Measurements from ENCODE around the gene SLAMF1. TPM values are rescaled to one million over a fixed set of nuclear protein-coding genes. Genes with fewer than 3 reads are reported as not detected.
"Not testable (repeated sequence)": the region's sequence is repeated elsewhere in the genome, so short reads cannot be mapped to it uniquely, and the experiment has no call there.

The SLAMF1 gene, protein sequence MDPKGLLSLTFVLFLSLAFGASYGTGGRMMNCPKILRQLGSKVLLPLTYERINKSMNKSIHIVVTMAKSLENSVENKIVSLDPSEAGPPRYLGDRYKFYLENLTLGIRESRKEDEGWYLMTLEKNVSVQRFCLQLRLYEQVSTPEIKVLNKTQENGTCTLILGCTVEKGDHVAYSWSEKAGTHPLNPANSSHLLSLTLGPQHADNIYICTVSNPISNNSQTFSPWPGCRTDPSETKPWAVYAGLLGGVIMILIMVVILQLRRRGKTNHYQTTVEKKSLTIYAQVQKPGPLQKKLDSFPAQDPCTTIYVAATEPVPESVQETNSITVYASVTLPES
- total RNA-seq = under 1 TPM in 2 of 4 donors, not detected in 2; 0.09 to 0.26 TPM

DNA sequence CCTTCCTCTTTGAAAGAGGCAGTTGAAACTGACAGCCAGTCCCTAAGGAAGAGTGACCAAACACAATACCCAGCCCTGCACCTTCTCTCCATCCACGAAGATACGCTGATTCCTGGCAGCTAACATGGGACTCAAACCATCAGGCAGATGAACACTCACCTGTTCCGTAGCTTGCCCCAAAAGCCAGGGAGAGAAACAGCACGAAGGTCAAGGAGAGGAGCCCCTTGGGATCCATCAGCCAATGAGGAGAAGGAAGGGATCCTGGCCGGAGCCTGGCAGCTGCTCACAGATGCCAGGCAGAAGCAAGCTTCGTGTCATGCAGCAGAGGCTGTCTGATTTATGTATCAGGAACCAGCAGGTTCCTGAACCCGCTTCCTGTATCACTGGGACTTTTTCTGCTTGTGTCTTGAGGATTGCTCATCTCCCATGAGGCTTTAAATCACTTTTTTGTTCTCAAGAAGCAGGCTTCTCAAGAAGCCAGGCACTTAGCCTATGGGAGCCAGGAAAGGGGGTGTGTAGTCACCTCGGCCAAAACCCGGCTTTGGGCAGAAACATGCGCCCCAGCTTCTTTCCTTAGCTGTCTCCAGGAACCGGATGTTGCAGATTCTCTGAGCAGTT, at the start of gene SLAMF1:
Gene SLAMF1 (minus strand): TSS at position 334 of the 618 bp plus-strand sequence. CDS start 99 bp downstream, at position 235.
- DNase-seq = no peak

DNA sequence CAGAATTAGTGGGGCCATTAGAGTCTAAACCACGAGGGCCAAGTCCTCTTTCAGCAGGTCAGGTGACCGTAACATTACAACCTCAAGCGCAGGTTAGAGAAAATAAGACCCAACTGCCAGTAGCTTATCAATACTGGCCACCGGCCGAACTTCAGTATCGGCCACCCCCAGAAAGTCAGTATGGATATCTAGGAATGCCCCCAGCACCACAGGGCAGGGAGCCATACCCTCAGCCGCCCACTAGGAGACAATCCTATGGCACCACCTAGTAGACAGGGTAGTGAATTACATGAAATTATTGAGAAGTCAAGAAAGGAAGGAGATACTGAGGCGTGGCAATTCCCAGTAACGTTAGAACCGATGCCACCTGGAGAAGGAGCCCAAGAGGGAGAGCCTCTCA, 45.5 kb upstream of the SLAMF1 start:
- DNase-seq; H3K27me3 ChIP-seq; H3K4me3 ChIP-seq; H3K9me3 ChIP-seq; intact Hi-C loops (cut with DNase I; ENCODE audit: low total_unique reads); H3K36me3 ChIP-seq; H3K4me1 ChIP-seq; H3K27ac ChIP-seq: not testable (repeated sequence)

More for the DNA sequence above, at the start of gene SLAMF1:
- Histone ChIP-seq H3K36me3 (no peaks in the 10 kb centered on the region), H3K27ac (no peak within 1 kb of the TSS), H3K4me1 (no peaks in the 10 kb centered on the region), H3K4me3 (no peak within 1 kb of the TSS), H3K9me3 (no peaks in the 10 kb centered on the region), H3K27me3 (no peaks in the 10 kb centered on the region)
- intact Hi-C loops (cut with DNase I; ENCODE audit: low total_unique reads) = no loop called here
- TF ChIP-seq CTCF (IDR thresholded peaks at IDR 0.05) = no peak
- no peak for TF ChIP-seq POLR2A (IDR thresholded peaks at IDR 0.05)

DNA sequence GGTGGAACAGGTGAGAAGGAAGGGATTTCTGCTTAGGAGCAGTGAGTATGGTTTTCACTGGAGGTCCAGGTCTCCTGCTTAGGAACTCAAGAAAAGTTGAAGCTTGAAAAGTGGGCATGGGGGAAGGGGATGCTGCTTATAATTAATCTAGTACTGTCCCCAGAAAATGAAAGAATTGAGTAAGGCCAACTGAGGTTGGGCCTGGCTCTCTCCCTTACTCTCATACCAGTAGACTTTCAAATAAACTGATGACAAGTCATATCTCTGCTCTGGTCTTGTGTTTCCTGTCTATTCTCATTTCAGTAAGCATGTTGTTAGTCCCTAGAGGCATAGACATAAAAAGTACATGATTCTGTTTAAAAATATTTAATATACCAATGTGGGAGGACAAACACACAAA, 38.4 kb upstream of the SLAMF1 start:
- Histone ChIP-seq H3K27ac (no peak overlapping the region), H3K4me1 (no peaks in the 10 kb centered on the region), H3K9me3 (no peaks in the 10 kb centered on the region), H3K36me3 (no peaks in the 10 kb centered on the region), H3K4me3 (no peak overlapping the region), H3K27me3 (no peaks in the 10 kb centered on the region)
- no peak for DNase-seq
- TF ChIP-seq POLR2A (IDR thresholded peaks at IDR 0.05) = no peak
- no peak for TF ChIP-seq CTCF (IDR thresholded peaks at IDR 0.05)
- intact Hi-C loops (cut with DNase I; ENCODE audit: low total_unique reads) = no loop called here

- Histone ChIP-seq H3K4me1 (no peaks in the 10 kb centered on the region), H3K27ac (no peak overlapping the region), H3K36me3 (no peaks in the 10 kb centered on the region), H3K4me3 (no peak overlapping the region), H3K27me3 (no peaks in the 10 kb centered on the region), H3K9me3 (no peaks in the 10 kb centered on the region)
- no peak for DNase-seq
- no peak for TF ChIP-seq CTCF (IDR thresholded peaks at IDR 0.05)
- no peak for TF ChIP-seq POLR2A (IDR thresholded peaks at IDR 0.05)
- intact Hi-C loops (cut with DNase I; ENCODE audit: low total_unique reads) = no loop called here
Observed at GRCh38 chr1:160682983-160683865, 36.4 kb upstream of the SLAMF1 start.

DNA sequence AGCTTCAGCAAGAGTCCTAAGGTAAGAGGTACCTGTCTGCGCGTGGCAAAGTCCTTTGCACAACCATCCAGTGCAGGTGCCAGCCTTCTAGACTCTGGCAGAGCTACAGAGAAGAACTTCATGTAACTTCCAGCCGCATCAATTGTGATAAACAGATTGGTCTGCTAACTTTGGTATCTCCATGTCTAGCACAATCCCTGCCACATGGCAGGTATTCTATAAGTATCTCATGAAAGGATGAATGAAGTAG, 35.0 kb upstream of the SLAMF1 start:
- intact Hi-C loops (cut with DNase I; ENCODE audit: low total_unique reads) = no loop called here
- no peaks in the 10 kb centered on the region for H3K27me3 ChIP-seq

More for the DNA sequence above, 35.0 kb upstream of the SLAMF1 start:
- DNase-seq = no peak
- Histone ChIP-seq H3K4me3 (no peak overlapping the region), H3K36me3 (no peaks in the 10 kb centered on the region), H3K27ac (no peak overlapping the region), H3K9me3 (no peaks in the 10 kb centered on the region), H3K4me1 (no peaks in the 10 kb centered on the region)
- TF ChIP-seq CTCF (IDR thresholded peaks at IDR 0.05) (no peak), POLR2A (IDR thresholded peaks at IDR 0.05) (no peak)

Measured in uterus (tissue), 4 donors.